Sigmoid colon (tissue), 7 donors: ENCODE data around the gene C3orf62. TPM values are rescaled to one million over a fixed set of nuclear protein-coding genes. Genes with fewer than 3 reads are reported as not detected.
"Not testable (repeated sequence)": the region's sequence is repeated elsewhere in the genome, so short reads cannot be mapped to it uniquely, and the experiment has no call there.

ENCODE experiments used
- DNase-seq: peaks from one replicate; pipeline ENCODE4 v3.0.0-alpha.2; 2019
- H3K27ac ChIP-seq, 4 donors: fragments of 200-600 bp; sonication (generic); one replicate each; pipeline ENCODE4 v1.5.1; 2016 to 2019; ENCODE audit warnings: mild to moderate bottlenecking in 1 of 4
- H3K27me3 ChIP-seq, 3 donors: fragments of 200-600 bp; sonication (generic); one replicate each; pipeline ENCODE4 v1.5.1; 2019; ENCODE audit warnings: mild to moderate bottlenecking in 1 of 3
- H3K36me3 ChIP-seq, 4 donors: fragments of 200-600 bp; sonication (generic); one replicate each; pipeline ENCODE4 v1.5.1; 2016 to 2019
- H3K4me1 ChIP-seq, 4 donors: fragments of 200-600 bp; sonication (generic); one replicate each; pipeline ENCODE4 v1.5.1; 2017 to 2019
- H3K4me3 ChIP-seq, 4 donors: fragments of 200-600 bp; sonication (generic); one replicate each; pipeline ENCODE4 v1.5.1; 2017 to 2019; ENCODE audit warnings: mild to moderate bottlenecking in 2 of 4, moderate library complexity in 1 of 4
- H3K9me3 ChIP-seq, 4 donors: fragments of 200-600 bp in 3 of 4; sonication (generic) in 3 of 4; one replicate each; pipeline versions ENCODE4 v1.5.1 to v1.6.1; 2013 to 2019
- EP300 ChIP-seq, 4 donors: sonication (generic); formaldehyde crosslinking; IDR thresholded peaks; one replicate each; pipeline ENCODE4 v1.6.1; 2017; ENCODE audit warnings: antibody characterized with exemption in 4 of 4
- POLR2A ChIP-seq, 2 donors: fragments of 450-650 bp; IDR thresholded peaks; one replicate each; pipeline ENCODE4 v1.6.1; 2016; ENCODE audit warnings: antibody characterized with exemption in 2 of 2, mild to moderate bottlenecking in 2 of 2, moderate library complexity in 2 of 2
- POLR2AphosphoS5 ChIP-seq, 4 donors: sonication (generic); formaldehyde crosslinking; IDR thresholded peaks; one replicate each; pipeline ENCODE4 v1.6.1; 2017; ENCODE audit warnings: antibody characterized with exemption in 4 of 4
- WGBS, 2 donors: extraction: QIAGEN DNeasy Blood & Tissue Kit; methylation state at CpG; one replicate each; pipeline ENCODE4 v1.1.7; 2013; 5-methylcytosine and 5-hydroxymethylcytosine counted together
- intact Hi-C: fragments of 100-400 bp; cut with DNase I; formaldehyde crosslinking; loops from one replicate; pipeline ENCODE4 v1.15.1; 2023
- polyA plus RNA-seq, 3 donors: library from polyadenylated mRNA; stranded (reverse); fragments of 200-250 nt; gene quantifications; one replicate each; pipeline ENCODE4 v1.2.3, GENCODE V29; 2013
- total RNA-seq, 4 donors: library from RNA; depleted of rRNA; stranded (reverse); fragments of >200 nt; gene quantifications; one replicate each; pipeline ENCODE4 v1.1.0, GENCODE V29; 2016
- TF ChIP-seq, protein P1 (sequence below), 4 experiments: fragments of 450-650 bp in 3 of 4; fragments of 200-600 bp in 1 of 4; IDR thresholded peaks; one replicate each; pipeline ENCODE4 v1.5.1; 2016 to 2019; ENCODE audit warnings: antibody characterized with exemption in 4 of 4, mild to moderate bottlenecking in 3 of 4, moderate library complexity in 2 of 4
- donor health status: healthy with polysubstance abuse.
- donor health status: Bipolar disorder and iron deficiency.
- donor health status: healthy.

The C3orf62 gene
- total and polyA plus RNA-seq, 7 donors: 1.2 to 19.4 (median 3.1) TPM

DNA sequence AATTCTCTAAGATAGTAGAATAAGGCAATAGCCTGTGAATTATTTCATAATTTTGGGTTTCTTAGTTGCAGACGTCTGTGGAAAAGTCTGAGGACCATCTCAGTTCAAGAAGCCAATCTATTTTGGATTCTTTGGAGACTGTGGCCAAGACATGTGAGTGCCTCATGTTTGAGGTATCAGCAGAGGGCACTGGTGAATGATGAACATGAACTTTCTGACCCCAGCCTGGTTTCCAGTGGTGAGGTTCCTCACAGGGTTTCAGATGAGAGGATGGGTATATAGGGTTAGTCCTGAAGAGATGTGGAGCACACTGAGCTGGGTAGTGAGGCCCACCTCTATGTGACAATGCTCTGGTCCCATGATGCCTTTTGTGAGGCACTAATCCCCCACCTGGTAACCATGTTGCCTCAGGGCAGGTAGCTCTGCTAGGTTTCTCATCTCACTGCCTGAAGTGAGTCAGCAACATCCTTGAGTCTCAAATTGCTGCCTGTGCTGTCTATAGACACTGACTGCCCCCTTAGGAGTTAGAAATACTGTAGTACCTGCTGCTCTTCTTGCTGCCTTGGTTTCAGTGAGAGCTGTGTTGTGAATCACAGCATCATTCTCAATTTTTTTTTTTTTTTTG is 32.3 kb downstream of the C3orf62 start:
- Histone ChIP-seq H3K4me3 (no peak overlapping the region), H3K9me3 (no peaks in the 10 kb centered on the region), H3K4me1 (peaks cover 0 to 21% (median 9%) of the 10 kb centered on the region in 4 donors), H3K27ac (no peak overlapping the region), H3K27me3 (no peaks in the 10 kb centered on the region), H3K36me3 (no peaks in the 10 kb centered on the region)
- no peak for TF ChIP-seq POLR2A (IDR thresholded peaks at IDR 0.05)
- TF ChIP-seq, protein P1, sequence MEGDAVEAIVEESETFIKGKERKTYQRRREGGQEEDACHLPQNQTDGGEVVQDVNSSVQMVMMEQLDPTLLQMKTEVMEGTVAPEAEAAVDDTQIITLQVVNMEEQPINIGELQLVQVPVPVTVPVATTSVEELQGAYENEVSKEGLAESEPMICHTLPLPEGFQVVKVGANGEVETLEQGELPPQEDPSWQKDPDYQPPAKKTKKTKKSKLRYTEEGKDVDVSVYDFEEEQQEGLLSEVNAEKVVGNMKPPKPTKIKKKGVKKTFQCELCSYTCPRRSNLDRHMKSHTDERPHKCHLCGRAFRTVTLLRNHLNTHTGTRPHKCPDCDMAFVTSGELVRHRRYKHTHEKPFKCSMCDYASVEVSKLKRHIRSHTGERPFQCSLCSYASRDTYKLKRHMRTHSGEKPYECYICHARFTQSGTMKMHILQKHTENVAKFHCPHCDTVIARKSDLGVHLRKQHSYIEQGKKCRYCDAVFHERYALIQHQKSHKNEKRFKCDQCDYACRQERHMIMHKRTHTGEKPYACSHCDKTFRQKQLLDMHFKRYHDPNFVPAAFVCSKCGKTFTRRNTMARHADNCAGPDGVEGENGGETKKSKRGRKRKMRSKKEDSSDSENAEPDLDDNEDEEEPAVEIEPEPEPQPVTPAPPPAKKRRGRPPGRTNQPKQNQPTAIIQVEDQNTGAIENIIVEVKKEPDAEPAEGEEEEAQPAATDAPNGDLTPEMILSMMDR (IDR thresholded peaks at IDR 0.05): no peak
- intact Hi-C loops: no loop called here
- WGBS, 2 donors: 55 to 73% methylated on average over 1 of the region's 1 CpG
- DNase-seq: peak; percentile 46

DNA sequence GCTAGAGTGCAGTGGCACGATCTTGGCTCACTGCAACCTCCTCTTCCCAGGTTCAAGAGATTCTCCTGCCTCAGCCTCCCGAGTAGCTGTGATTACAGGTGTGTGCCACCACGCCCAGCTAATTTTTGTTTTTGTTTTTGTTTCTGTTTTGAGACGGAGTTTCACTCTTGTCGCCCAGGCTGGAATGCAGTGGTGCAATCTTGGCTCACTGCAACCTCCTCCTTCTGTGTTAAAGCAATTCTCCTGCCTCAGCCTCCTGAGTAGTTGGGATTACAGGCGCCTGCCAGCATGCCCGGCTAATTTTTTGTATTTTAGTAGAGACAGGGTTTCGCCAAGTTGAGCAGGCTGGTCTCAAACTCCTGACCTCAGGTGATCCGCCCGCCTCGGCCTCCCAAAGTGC is 36.9 kb downstream of the C3orf62 start:
- DNase-seq, H3K27me3 ChIP-seq, H3K4me3 ChIP-seq, intact Hi-C loops, H3K36me3 ChIP-seq, H3K9me3 ChIP-seq: not testable (repeated sequence)
- 87 to 93% methylated on average over 11 of the region's 11 CpGs for WGBS, 2 donors
- H3K4me1 ChIP-seq: peaks cover 0 to 27% (median 22%) of the 10 kb centered on the region in 4 donors
- H3K27ac ChIP-seq: peak overlapping the region in 3 of 4 donors; percentile 80 to 85 (median 84)

DNA sequence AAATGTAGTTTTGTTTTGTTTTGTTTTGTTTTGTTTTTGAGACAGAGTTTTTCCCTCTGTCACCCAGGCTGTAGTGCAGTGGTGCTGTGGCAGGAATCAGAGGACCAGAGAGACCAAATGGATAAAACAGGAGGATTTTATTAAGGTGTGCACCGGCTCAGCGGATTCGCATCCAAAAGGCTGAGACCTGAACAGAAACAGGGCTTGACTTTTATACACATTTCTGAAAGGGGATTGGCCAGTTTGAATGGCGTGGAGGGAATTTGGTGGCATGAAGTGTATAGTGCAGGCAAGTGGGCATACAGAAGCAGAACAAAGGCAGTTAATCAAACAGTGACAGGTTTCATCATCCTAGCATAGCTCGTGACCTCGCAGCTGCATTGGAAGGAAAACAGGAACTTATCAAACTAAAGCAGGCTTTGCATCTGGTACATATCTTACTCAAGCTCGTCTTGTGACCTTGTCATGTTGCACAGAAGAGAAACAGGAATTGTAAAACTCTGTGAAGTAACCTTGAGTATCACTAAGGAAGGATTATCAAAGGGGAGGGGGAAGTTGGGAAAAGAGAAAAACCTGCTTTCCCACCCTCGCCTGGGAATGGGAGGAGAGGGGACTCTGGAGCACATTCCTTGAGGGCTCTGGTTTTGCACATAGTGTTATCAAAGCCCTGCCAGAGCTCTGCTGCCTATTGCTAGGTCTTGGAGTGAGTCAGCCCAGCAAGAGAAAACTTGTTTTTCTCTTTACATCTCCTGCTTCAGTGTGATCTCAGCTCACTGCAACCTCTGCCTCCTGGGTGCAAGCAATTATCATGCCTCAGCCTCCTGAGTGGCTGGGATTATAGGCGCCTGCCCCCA is 38.5 kb downstream of the C3orf62 start:
- peak overlapping the region; percentile 77 to 85 (median 82) for H3K27ac ChIP-seq
- DNase-seq: peak; percentile 87

DNA sequence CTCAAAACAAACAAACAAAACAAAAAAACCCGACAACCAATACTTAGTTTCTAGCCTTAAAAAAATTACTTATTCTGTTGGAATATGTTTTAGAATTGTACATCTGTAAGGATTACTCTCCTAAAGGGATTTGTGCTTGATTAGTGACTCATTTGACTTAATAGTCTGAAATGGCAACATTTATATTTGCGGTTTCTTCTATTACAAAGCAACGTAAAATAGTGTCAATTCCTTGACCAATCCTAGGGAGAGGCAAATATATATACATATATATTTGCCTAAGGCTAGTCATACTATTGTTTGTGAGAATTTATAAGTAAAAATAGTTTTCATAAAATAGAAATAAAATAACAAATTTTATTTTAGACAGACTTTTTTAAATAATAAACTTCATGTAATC is 39.7 kb downstream of the C3orf62 start:
- intact Hi-C loops: no loop called here
- Histone ChIP-seq H3K4me3 (no peak overlapping the region), H3K9me3 (peaks cover 9 to 13% (median 11%) of the 10 kb centered on the region in 4 donors), H3K4me1 (peaks cover 0 to 27% (median 22%) of the 10 kb centered on the region in 4 donors), H3K27me3 (no peaks in the 10 kb centered on the region), H3K27ac (peak overlapping the region in 2 of 4 donors; percentile 84 to 85), H3K36me3 (no peaks in the 10 kb centered on the region)
- WGBS, 2 donors: 92 to 95% methylated on average over 3 of the region's 3 CpGs
- no peak for DNase-seq
- no peak for TF ChIP-seq POLR2AphosphoS5 (IDR thresholded peaks at IDR 0.05)
- no peak for TF ChIP-seq POLR2A (IDR thresholded peaks at IDR 0.05)

More for the DNA sequence above, 38.5 kb downstream of the C3orf62 start:
- Histone ChIP-seq H3K27me3 (no peaks in the 10 kb centered on the region), H3K36me3 (no peaks in the 10 kb centered on the region), H3K4me1 (peaks cover 0 to 27% (median 22%) of the 10 kb centered on the region in 4 donors), H3K4me3 (no peak overlapping the region), H3K9me3 (peaks cover 3 to 8% (median 6%) of the 10 kb centered on the region in 4 donors)
- TF ChIP-seq EP300 (IDR thresholded peaks at IDR 0.05) (peak; percentile 62 to 95 (median 91)), POLR2AphosphoS5 (IDR thresholded peaks at IDR 0.05) (peak; percentile 95 to 99 (median 97)), POLR2A (IDR thresholded peaks at IDR 0.05) (no peak)
- TF ChIP-seq, protein P1 (IDR thresholded peaks at IDR 0.05): no peak
- 52 to 63% methylated on average over 9 of the region's 9 CpGs for WGBS, 2 donors
- intact Hi-C loops: no loop called here

DNA sequence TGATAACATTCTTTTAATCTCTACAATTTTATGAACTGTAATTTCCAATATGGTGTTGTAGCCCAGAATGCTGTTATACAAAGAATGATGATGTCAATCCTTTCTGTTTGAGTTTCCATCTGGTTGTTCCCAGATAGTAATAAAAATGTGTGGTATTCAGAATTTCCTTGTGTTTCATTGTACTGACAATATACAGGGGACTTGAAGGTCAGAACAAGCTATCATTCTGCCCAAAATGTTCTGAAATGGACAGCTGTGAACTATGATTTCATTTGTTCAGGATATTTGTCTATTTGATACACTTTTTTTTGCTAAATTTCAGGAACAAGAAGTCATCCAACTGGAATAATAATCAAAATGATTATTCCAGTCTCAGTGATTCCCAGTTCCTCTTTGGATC is 40.8 kb downstream of the C3orf62 start:
- no peak for DNase-seq
- Histone ChIP-seq H3K36me3 (no peaks in the 10 kb centered on the region), H3K27ac (peak overlapping the region in 2 of 4 donors; percentile 84 to 85), H3K9me3 (peaks cover 10 to 13% (median 12%) of the 10 kb centered on the region in 4 donors), H3K4me3 (no peak overlapping the region), H3K4me1 (peaks cover 0 to 27% (median 22%) of the 10 kb centered on the region in 4 donors), H3K27me3 (no peaks in the 10 kb centered on the region)
- intact Hi-C loops: no loop called here
- TF ChIP-seq EP300 (IDR thresholded peaks at IDR 0.05) (no peak), POLR2A (IDR thresholded peaks at IDR 0.05) (no peak), POLR2AphosphoS5 (IDR thresholded peaks at IDR 0.05) (no peak)
- TF ChIP-seq, protein P1 (IDR thresholded peaks at IDR 0.05): no peak

DNA sequence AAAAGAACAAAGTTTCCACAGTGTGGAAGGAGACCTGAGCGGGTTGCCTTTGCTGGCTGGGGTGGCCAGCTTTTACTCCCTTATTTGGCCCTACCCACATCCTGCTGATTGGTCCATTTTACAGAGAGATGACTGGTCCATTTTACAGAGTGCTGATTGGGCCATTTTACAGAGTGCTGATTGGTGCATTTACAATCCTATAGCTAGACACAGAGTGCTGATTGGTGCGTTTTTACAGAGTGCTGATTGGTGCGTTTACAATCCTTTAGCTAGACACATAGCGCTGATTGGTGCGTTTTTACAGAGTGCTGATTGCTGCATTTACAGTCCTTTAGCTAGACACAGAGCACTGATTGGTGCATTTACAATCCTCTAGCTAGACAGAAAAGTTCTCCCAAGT is 48.2 kb downstream of the C3orf62 start:
- H3K4me3 ChIP-seq, intact Hi-C loops, DNase-seq, H3K4me1 ChIP-seq, H3K36me3 ChIP-seq, H3K27me3 ChIP-seq, H3K27ac ChIP-seq: not testable (repeated sequence)
- H3K9me3 ChIP-seq: peaks cover 16 to 29% (median 24%) of the 10 kb centered on the region in 4 donors
- WGBS, 2 donors: 91 to 93% methylated on average over 5 of the region's 5 CpGs
